RCC 7860 (cell line): ENCODE results near the gene VPS51.
A peak's percentile ranks its signal among the peaks of the same experiment; 100 is the strongest.
"Not testable (repeated sequence)": the region's sequence is repeated elsewhere in the genome, so short reads cannot be mapped to it uniquely, and the experiment has no call there.

Source experiments
- DNase-seq: peaks from one replicate; pipeline ENCODE4 v3.0.0-alpha.2; 2015; ENCODE audit warnings: low spot score
- FAIRE-seq: peaks from 2 replicates; lab custom pipeline; 2012; peaks lifted over from hg19 to GRCh38; lab: Jason Lieb, UNC

Gene VPS51

GRCh38 chr11:65118097-65118837 is 22.3 kb downstream of the VPS51 start:
- FAIRE-seq = no peak
- no peak for DNase-seq

DNA sequence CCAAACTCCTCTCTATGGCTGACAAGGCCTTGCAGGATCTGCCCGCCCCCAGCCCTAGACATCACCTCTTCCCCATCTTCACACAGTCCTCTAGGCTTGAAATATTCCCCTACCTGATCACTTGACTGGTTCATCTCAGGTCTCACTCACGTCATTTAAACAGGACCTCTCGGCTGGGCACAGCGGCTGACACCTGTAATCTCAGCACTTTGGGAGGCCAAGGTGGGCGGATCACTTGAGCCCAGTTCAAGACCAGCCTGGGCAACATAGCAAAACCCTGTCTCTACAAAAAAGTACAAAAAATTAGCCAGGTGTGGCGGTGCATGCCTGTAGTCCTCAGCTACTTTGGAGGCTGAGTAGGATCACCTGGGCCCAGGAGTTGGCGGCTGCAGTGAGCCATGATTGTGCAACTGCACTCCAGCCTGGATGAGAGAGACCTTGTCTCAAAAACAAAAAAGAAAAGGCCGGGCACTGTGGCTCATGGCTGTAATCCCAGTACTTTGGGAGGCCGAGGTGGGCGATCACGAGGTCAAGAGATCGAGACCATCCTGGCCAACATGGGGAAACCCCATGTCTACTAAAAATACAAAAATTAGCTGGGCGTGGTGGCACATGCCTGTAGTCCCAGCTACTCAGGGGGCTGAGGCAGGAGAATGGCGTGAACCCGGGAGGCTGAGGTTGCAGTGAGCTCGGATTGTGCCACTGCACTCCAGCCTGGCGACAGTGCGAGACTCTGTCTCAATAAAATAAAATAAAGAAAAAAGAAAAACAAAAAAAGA is 23.1 kb downstream of the VPS51 start:
- DNase-seq, FAIRE-seq: not testable (repeated sequence)

- no peak for DNase-seq
- no peak for FAIRE-seq
Observed at GRCh38 chr11:65119670-65119995, 23.6 kb downstream of the VPS51 start.

DNA sequence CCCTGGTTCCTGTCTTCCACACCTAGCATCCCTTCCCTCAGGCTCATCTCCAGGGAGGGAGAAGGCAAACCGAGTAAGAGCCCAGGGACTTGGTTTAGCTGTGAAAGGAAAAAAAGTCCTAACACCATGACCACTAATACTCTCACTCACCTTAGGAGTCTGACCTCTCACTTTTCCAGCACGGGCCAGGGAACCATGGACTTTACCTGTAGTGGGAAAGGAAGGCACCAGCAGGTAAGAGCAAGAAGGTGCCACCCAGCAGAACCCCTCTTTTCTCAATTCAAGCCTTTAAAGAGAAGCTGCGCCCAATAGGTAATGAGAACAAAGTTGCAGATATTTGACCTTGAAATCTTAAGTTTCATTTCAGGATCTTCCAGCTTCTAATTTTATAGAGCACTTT is 24.8 kb downstream of the VPS51 start:
- DNase-seq (no peak), FAIRE-seq (no peak)

GRCh38 chr11:65121447-65121864 is 25.4 kb downstream of the VPS51 start:
- DNase-seq (no peak), FAIRE-seq (no peak)

DNA sequence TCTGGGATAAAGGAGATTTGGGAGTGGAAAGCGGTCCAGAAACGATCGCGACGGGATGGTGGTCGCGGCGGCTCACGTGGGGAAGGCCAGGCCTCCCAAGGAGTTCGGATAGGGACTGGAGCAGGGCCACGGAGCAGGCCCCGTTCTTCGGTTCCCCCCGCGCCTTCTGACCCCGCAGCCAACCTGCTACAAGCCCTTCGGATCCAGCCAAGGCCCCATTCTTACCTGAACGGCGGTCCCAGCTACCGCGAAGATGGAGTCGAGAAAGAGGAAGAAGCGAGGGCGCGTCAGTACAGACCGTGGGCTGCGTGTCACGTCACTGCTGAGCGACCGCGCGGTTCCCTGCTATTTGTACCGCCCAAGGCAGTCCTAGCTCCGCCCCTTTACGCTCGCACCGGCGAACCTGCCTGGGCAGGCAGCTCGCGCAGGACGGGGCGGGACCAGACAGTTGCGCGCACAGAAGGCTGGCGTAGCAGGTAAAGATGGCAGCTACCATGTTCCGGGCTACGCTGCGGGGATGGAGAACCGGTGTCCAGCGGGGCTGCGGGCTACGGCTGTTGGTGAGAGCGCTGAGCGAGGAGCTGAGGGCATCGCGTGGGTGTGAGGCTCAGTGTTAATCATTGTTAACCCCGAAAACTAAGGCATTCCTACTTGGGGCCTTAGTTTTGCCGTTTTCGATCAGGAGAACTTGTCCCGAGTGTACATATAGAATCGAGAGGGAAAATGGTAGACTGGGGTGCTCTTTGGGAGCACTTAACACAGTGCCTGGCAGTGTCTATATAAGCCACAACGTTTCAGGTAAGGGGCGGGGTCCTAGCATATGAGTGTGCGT is 26.1 kb downstream of the VPS51 start, which contains the start of the genes FAU and MRPL49:
TSS of gene FAU (minus strand) at position 270 of the 832 bp plus-strand sequence. CDS start 321 bp downstream, outside the sequence.
TSS of gene MRPL49 (plus strand) at position 457 of the 832 bp plus-strand sequence. CDS start at position 483, 26 bp downstream.
- FAIRE-seq = peak; percentile 63
- DNase-seq = peak; percentile 92

DNA sequence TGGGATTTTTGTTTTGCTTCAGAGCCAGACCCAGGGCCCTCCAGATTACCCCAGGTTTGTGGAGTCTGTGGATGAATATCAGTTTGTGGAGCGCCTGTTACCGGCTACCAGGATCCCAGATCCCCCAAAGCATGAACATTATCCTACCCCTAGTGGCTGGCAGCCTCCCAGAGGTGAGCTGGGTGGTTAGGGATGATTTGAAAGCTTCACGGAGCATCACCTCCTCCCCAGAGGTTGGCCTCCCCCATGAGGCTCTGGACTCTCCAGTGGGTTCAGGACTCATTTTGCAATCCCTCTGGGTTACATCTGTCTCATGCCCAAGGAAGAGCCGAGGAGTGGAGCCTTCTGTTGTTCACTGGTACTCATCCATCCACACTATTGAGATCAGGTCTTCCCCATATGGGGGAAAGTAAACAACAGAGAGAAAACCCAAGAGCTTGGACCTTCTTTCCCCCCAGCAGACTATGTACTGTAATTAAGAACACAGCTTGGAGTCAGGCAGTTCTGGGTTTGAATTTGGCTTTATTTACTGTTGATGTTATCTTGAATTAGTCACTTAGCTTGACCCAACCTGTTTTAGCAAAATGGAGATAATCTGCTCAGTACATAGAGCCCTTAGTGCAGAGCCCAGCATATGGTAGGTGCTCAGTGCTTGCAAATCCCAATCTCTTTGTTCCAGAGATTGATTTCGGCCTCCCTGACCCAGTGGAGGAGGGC is 28.6 kb downstream of the VPS51 start:
- FAIRE-seq (no peak), DNase-seq (no peak)

DNA sequence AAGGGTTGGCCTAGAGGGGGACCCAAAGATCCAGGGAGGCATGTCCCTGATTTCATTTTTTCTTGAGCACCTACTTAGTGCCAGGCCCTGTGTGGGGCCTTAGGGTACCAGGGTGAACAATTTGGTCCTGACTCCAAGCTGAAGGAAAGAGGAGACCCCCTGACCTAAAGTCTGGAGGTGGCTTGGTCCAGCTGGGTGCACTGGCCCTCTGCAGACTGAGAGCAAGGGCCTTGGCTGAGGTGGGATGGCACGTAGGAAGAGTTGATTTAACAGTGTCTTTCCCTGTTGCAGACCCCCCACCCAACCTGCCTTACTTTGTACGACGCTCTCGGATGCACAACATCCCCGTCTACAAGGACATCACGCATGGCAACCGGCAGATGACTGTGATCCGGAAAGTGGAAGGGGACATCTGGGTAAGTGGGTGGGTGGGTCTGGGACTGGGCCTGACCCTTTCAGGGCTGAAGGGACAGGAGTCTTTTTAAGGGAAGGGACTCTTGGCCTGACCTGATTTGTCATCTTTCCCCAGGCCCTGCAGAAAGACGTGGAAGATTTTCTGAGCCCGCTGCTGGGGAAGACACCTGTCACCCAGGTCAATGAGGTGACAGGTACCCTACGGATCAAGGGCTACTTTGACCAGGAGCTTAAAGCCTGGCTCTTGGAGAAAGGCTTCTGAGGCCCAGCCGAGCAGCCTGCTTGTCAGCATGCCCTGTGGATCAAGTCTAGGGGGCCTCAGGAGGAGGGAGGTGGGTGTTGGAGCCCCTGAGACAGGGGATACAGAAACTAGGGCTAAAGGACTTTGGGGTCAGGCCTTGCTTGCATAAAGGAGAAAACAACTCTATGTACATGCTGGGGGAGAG is 29.4 kb downstream of the VPS51 start:
- DNase-seq (no peak), FAIRE-seq (no peak)

- FAIRE-seq (no peak), DNase-seq (no peak)
Observed at GRCh38 chr11:65126624-65127274, 30.7 kb downstream of the VPS51 start.

- FAIRE-seq (no peak), DNase-seq (no peak)
Observed at GRCh38 chr11:65127473-65128181, 31.6 kb downstream of the VPS51 start.

GRCh38 chr11:65128182-65129145 is 32.5 kb downstream of the VPS51 start:
- no peak for DNase-seq
- no peak for FAIRE-seq

GRCh38 chr11:65129649-65130441 is 33.8 kb downstream of the VPS51 start:
- FAIRE-seq (no peak), DNase-seq (no peak)

DNA sequence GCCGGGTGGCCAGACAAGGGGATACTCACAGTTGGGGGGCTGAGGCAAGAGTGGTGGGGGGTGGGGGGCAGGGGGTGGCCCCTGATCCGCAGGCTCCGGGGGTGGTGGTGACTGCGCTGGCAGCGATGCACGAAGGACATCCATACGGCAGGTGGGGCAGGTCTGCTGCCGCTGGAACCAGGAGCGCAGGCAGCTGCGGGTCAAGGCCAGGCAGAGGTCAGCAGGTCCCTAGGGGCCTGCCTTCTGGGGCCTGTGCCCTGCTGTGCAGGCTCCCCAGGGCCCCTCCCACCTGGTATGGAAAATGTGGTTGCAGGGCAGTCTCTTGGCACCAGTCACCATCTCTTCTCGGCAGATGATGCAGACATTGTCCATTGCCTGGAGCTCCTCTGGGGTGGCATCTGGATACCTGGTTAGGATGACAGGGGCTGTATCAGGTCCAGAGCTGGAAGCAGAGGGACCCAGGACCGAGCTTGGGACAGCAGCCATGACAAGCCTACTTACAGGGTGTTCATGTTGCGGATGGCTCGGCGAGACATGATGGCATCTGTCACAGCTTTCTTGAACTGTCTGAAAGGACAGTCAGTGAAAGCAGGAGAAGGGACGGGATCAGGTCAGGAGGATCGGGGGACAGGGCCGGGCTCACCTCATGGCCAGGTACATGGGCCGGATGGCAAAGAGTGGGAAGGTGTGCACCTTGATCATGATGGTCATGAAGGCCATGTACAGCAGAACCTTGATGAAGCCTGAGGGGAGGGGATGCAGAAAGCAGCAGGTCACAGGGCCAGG is 34.8 kb downstream of the VPS51 start:
- FAIRE-seq = no peak
- no peak for DNase-seq

- FAIRE-seq = no peak
- DNase-seq = no peak
Observed at GRCh38 chr11:65131417-65131776, 35.4 kb downstream of the VPS51 start.

DNA sequence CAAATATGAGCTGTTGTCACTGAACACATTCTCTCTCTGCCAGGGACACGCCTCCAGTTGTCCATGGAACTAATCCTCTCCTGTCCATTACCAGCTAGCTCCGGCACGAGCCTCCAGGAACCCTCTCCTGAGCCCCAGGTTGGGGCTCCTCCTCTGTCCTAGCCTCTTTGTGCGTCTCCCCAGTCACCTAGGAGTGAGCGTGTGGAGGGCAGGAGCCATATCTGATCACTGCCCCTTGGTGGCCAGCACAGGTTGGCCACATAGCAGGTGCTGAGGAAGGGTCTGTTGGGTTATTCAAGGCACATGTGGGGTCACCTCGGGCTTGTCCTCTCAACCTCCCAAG is 35.9 kb downstream of the VPS51 start:
- DNase-seq = no peak
- no peak for FAIRE-seq
